ENCODE results near the gene CREBZF.
A peak's percentile ranks its signal among the peaks of the same experiment; 100 is the strongest.

The CREBZF gene

GRCh38 chr11:85665733-85666132 is 804 bp upstream of the CREBZF start:
- DNase-seq (ENCODE audit: low read depth) = peak; percentile 39
- H3K4me3 ChIP-seq (ENCODE audit: low read depth, low read length) = no peak overlapping the region
- TF ChIP-seq MYC (IDR thresholded peaks at IDR 0.05; ENCODE audit: low read depth, low read length) (no peak), CTCF (IDR thresholded peaks at IDR 0.05; ENCODE audit: low read depth, low read length) (no peak), MAX (IDR thresholded peaks at IDR 0.05; ENCODE audit: low read depth, low read length) (no peak), POLR2A (IDR thresholded peaks at IDR 0.05; ENCODE audit: extremely low read depth, insufficient read length) (no peak)

- TF ChIP-seq MYC (IDR thresholded peaks at IDR 0.05; ENCODE audit: low read depth, low read length) = peak; percentile 29; the same call in 1 of the 2 replicates
- peak; percentile 58 for TF ChIP-seq MAX (IDR thresholded peaks at IDR 0.05; ENCODE audit: low read depth, low read length)
- TF ChIP-seq CTCF (IDR thresholded peaks at IDR 0.05; ENCODE audit: low read depth, low read length) = peak; percentile 40
- peak; percentile 36 for TF ChIP-seq POLR2A (IDR thresholded peaks at IDR 0.05; ENCODE audit: extremely low read depth, insufficient read length)
- DNase-seq (ENCODE audit: low read depth) = peak; percentile 92
- H3K4me3 ChIP-seq (ENCODE audit: low read depth, low read length) = peak overlapping the region; percentile 80
Measured at GRCh38 chr11:85663753-85664614, 945 bp downstream of the CREBZF start.

- peak overlapping the region; percentile 80 for H3K4me3 ChIP-seq (ENCODE audit: low read depth, low read length)
- TF ChIP-seq CTCF (IDR thresholded peaks at IDR 0.05; ENCODE audit: low read depth, low read length) (no peak), MAX (IDR thresholded peaks at IDR 0.05; ENCODE audit: low read depth, low read length) (no peak), MYC (IDR thresholded peaks at IDR 0.05; ENCODE audit: low read depth, low read length) (no peak), POLR2A (IDR thresholded peaks at IDR 0.05; ENCODE audit: extremely low read depth, insufficient read length) (no peak)
- DNase-seq (ENCODE audit: low read depth) = peak; percentile 43
Measured at GRCh38 chr11:85663080-85663752, 1.7 kb downstream of the CREBZF start.

- H3K4me3 ChIP-seq (ENCODE audit: low read depth, low read length) = peak overlapping the region; percentile 80
- DNase-seq (ENCODE audit: low read depth) = peak; percentile 29
- no peak for TF ChIP-seq MAX (IDR thresholded peaks at IDR 0.05; ENCODE audit: low read depth, low read length)
- no peak for TF ChIP-seq MYC (IDR thresholded peaks at IDR 0.05; ENCODE audit: low read depth, low read length)
- no peak for TF ChIP-seq POLR2A (IDR thresholded peaks at IDR 0.05; ENCODE audit: extremely low read depth, insufficient read length)
- no peak for TF ChIP-seq CTCF (IDR thresholded peaks at IDR 0.05; ENCODE audit: low read depth, low read length)
Measured at GRCh38 chr11:85661972-85662664, 2.8 kb downstream of the CREBZF start.

- H3K4me3 ChIP-seq (ENCODE audit: low read depth, low read length) = no peak overlapping the region
- TF ChIP-seq MYC (IDR thresholded peaks at IDR 0.05; ENCODE audit: low read depth, low read length) = no peak
- TF ChIP-seq MAX (IDR thresholded peaks at IDR 0.05; ENCODE audit: low read depth, low read length) = no peak
- TF ChIP-seq CTCF (IDR thresholded peaks at IDR 0.05; ENCODE audit: low read depth, low read length) = no peak
- TF ChIP-seq POLR2A (IDR thresholded peaks at IDR 0.05; ENCODE audit: extremely low read depth, insufficient read length) = no peak
- no peak for DNase-seq (ENCODE audit: low read depth)
Measured at GRCh38 chr11:85658180-85658579, 6.7 kb downstream of the CREBZF start.

All from NB4 (cell line).